GM12873 (cell line): ENCODE results near the gene PDLIM1.
A peak's percentile ranks its signal among the peaks of the same experiment; 100 is the strongest.

Experiments used
- TF ChIP-seq, protein P1 (sequence below): IDR thresholded peaks from 2 replicates; pipeline ENCODE4 v1.5.1; 2012; ENCODE audit warnings: low read depth, mild to moderate bottlenecking, moderate library complexity, low read length, control low read depth; ENCODE audit not compliant: insufficient read depth; ENCODE audit errors: missing control alignments

Gene PDLIM1

DNA sequence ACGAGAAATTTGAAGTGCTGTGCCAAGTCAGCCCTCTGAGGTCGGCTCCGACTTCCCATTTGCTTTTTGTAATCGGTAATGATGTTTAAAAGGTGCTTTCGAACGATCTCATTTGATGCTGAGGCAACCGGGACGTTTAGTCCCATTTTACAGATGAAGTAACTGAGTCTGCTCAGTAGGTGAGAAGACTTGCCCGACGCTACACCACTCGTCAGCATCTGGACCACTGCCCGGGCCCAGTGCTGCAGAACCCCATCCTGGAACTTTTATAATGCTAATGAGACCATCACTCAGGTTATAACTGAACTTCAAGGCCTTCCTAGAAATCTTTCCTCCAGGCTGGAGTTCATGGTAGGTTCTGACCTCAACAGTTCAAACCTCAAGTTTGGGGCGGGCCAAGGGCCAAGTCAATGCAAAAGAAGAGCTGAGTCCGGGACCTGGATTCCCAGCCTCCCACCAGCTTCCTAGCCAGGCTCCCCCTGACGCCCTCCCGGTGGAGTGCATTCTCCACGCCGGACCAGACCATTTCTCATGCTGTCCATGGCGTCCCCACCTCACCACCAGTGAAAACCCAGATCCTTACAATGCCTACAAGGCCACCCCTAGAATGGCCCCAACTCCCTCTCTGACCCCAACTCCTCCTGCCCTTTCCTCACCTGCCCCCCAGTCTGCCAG lies 699 bp upstream of the PDLIM1 start:
- TF ChIP-seq, protein P1, sequence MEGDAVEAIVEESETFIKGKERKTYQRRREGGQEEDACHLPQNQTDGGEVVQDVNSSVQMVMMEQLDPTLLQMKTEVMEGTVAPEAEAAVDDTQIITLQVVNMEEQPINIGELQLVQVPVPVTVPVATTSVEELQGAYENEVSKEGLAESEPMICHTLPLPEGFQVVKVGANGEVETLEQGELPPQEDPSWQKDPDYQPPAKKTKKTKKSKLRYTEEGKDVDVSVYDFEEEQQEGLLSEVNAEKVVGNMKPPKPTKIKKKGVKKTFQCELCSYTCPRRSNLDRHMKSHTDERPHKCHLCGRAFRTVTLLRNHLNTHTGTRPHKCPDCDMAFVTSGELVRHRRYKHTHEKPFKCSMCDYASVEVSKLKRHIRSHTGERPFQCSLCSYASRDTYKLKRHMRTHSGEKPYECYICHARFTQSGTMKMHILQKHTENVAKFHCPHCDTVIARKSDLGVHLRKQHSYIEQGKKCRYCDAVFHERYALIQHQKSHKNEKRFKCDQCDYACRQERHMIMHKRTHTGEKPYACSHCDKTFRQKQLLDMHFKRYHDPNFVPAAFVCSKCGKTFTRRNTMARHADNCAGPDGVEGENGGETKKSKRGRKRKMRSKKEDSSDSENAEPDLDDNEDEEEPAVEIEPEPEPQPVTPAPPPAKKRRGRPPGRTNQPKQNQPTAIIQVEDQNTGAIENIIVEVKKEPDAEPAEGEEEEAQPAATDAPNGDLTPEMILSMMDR: no peak

DNA sequence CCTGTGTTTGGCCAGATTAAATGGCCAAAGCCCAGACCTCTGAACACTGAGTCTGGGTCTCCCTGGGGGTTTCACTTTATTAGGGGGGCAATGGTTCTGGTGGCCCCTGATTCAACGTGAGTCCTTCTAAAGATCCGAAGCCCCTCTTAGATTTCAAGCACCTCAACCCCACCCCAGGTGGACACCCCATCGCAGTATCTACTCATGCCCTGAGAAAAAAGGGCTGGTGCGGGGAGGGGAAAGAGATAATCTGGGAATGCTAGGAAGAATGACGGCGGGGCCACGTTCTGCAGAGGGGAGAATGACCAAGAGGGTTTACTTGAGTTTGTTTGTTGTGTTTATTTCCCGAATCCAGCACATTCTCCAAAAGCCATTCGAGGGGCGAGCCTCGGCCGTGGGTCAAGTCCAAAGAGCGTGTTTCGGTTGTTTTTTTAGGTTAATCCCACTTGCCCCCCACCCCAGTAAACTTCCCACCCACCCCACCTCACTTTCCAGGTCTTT lies 832 bp downstream of the PDLIM1 start:
- TF ChIP-seq, protein P1: no peak

DNA sequence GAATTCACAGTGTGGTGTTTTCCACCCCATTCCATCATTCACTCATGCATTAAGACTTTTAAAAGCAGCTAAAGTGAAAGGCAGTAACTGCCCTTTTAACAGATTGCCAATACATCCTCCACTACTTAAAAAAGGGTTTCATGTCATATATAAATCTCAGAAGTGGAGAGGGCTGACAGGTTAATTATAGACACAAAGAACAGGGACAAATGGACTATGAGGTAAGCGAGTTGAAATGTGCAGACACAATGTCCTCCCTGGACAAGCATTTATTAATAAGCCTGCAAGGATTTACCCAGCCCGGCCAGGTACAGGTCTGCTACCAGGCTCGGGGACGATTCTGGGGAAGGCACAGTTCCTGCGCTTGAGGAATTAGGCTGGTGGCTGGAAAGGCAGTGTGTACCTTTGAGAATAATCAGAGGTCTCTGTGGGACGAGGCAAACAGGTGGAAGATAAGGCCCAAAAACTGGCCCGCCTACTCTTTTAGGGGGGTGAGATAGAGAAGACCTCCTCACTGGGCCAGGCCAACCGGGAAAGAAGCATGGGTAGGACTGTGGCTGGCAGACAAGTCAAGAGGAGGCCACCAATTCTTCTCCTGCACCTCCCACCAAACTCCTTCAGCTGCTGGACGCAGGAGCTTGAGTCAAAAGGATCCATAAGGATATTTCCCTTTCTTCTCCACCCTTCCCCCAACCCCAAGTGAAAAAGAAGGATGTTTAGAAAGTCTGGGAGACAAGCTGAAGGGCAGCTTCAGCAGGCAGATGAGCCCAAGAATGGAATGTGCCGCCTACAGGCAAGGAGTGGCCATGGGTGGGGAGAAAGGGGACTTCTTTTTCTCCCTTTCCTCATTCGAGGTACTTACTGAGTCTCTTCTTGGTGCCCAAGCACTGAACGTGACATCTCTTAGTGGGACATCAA lies 1.5 kb downstream of the PDLIM1 start:
- TF ChIP-seq, protein P1: peak; percentile 65

DNA sequence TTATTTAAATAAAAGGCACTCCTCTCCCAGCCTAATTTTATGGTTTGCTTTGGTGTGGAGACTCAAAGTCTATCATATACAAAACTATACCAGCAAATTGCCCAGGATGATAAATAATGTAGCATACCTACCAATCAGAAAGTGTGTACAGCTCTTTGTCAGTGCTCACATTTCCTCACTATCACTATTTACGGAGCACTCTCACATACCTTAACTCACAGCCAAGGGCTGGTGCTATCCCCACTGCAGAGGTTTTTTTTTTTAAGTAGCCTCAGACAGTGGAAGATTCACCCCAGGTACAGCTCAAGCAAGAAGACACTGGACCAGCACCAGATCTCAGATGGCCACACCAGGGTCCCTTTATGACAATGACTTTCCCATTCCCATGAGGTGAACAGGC lies 2.5 kb downstream of the PDLIM1 start:
- TF ChIP-seq, protein P1: no peak

DNA sequence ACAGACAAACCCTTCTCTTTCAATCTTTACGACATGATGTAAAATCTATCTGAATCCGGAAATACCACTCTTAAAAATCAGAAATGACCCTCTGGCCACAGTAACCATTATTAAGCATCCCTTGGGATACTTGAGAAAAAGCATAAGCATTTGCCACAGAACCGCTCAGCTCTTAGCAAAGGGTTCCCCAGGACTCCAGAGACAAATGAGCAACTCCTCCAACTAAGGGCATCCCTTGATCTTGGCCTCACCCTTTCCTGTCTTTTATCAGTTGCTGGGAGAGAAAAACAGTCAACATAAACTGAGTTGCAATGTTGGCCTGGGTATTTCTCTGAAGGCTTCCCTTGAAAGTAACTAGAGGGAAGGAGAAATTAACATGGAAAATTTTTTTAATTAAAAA lies 3.5 kb downstream of the PDLIM1 start:
- TF ChIP-seq, protein P1: no peak

DNA sequence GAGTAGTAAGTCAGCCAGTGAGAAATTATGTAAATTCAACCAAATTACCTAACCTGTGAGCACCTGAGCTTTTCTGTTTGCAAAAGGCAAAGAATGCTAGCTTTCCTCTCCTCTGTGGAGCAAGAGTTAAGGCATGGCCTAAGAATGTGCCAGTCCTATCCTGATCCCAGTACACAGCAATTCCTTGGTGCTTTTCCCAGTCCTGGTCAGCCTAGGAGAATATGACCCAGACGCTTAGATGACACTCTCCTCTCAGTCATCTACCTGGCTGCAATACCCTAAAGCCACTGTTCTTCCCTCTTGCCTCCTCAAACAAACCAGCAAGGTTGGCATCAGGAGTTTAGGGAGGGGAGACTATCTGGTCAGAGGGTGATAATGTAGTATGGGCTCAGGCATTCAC lies 4.1 kb downstream of the PDLIM1 start:
- TF ChIP-seq, protein P1: no peak

DNA sequence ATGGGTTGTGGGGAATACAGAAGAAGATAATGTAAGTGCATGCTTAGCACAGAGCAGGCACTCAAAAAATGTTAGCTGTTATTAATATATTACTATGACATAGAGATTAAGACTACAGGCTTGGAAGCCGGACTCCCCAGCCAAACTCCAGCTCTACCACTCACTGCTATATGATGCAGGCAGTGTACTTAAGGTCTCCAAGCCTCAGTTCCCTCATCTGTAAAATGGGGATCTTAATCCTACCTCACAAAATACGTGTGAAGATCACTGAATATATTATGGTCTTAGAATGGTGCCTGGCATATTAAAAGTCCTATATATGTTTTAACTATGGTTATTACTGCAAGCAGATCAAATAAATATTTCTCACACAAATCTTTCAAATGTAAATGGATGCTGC lies 5.2 kb downstream of the PDLIM1 start:
- TF ChIP-seq, protein P1: no peak
